ENCODE measurements around the gene ANKRD7. TPM values are rescaled to one million over a fixed set of nuclear protein-coding genes. Genes with fewer than 3 reads are reported as not detected.
"Not testable (repeated sequence)": the region's sequence is repeated elsewhere in the genome, so short reads cannot be mapped to it uniquely, and the experiment has no call there.

ANKRD7 gene
- polyA plus RNA-seq, 1 donor: 0.33 TPM

GRCh38 chr7:118233799-118234198 lies 9.3 kb downstream of the ANKRD7 start:
- no peak for DNase-seq (ENCODE audit: low read depth)

GRCh38 chr7:118239014-118239413 lies 14.5 kb downstream of the ANKRD7 start:
- no peak for DNase-seq (ENCODE audit: low read depth)

GRCh38 chr7:118240320-118240719 lies 15.8 kb downstream of the ANKRD7 start:
- not testable (repeated sequence) for DNase-seq (ENCODE audit: low read depth)

GRCh38 chr7:118243695-118244094 lies 19.2 kb downstream of the ANKRD7 start:
- no peak for DNase-seq (ENCODE audit: low read depth)

GRCh38 chr7:118245267-118246040 lies 20.9 kb downstream of the ANKRD7 start:
- no peak for DNase-seq (ENCODE audit: low read depth)

GRCh38 chr7:118250860-118251494 lies 26.5 kb downstream of the ANKRD7 start:
- DNase-seq (ENCODE audit: low read depth): no peak

GRCh38 chr7:118252087-118252486 lies 27.6 kb downstream of the ANKRD7 start:
- DNase-seq (ENCODE audit: low read depth): no peak

- DNase-seq (ENCODE audit: low read depth): no peak
Observed at GRCh38 chr7:118259115-118259514, 34.6 kb downstream of the ANKRD7 start.

- DNase-seq (ENCODE audit: low read depth): no peak
Observed at GRCh38 chr7:118264836-118265235, 40.3 kb downstream of the ANKRD7 start.

- no peak for DNase-seq (ENCODE audit: low read depth)
Observed at GRCh38 chr7:118280319-118281012, 56.0 kb downstream of the ANKRD7 start.

- DNase-seq (ENCODE audit: low read depth): no peak
Observed at GRCh38 chr7:118281196-118281595, 56.7 kb downstream of the ANKRD7 start.

- DNase-seq (ENCODE audit: low read depth): no peak
Observed at GRCh38 chr7:118285358-118285757, 60.9 kb downstream of the ANKRD7 start.

GRCh38 chr7:118286131-118286530 lies 61.6 kb downstream of the ANKRD7 start:
- no peak for DNase-seq (ENCODE audit: low read depth)

- DNase-seq (ENCODE audit: low read depth): no peak
Observed at GRCh38 chr7:118288098-118288497, 63.6 kb downstream of the ANKRD7 start.

- no peak for DNase-seq (ENCODE audit: low read depth)
Observed at GRCh38 chr7:118289476-118289875, 65.0 kb downstream of the ANKRD7 start.

Other genes with a start within 250 kb of the ANKRD7 start
- gene LSM8, start 40.5 kb upstream of the ANKRD7 start, polyA plus RNA-seq (ENCODE audit: insufficient read length): 38.5 TPM

All from forelimb muscle (tissue), 1 donor.